Liver (tissue), 9 donors: Measurements from ENCODE around the gene PCDHB5. TPM values are rescaled to one million over a fixed set of nuclear protein-coding genes. Genes with fewer than 3 reads are reported as not detected.
"Not testable (repeated sequence)": the region's sequence is repeated elsewhere in the genome, so short reads cannot be mapped to it uniquely, and the experiment has no call there.

Experiments
- DNase-seq: peaks from one replicate; pipeline ENCODE4 v3.0.0-alpha.2; 2017; ENCODE audit warnings: low spot score
- H3K27ac ChIP-seq, 2 donors: one replicate each; pipeline ENCODE4 v1.7.0; 2013; ENCODE audit warnings: inconsistent platforms in 2 of 2, low read length in 2 of 2, control low read depth in 1 of 2, low read depth in 1 of 2, mild to moderate bottlenecking in 1 of 2
- H3K27me3 ChIP-seq, 4 donors: one replicate each; pipeline versions ENCODE4 v1.6.1 to v1.7.0; 2013; ENCODE audit warnings: low read length in 3 of 4, inconsistent platforms in 1 of 4, mild to moderate bottlenecking in 1 of 4, moderate library complexity in 1 of 4; ENCODE audit not compliant: control insufficient read depth in 4 of 4, insufficient read depth in 4 of 4
- H3K36me3 ChIP-seq, 4 donors: one replicate each; pipeline versions ENCODE4 v1.6.1 to v1.7.0; 2013; ENCODE audit warnings: low read length in 3 of 4, mild to moderate bottlenecking in 3 of 4, low read depth in 1 of 4, moderate library complexity in 1 of 4; ENCODE audit not compliant: control insufficient read depth in 4 of 4, insufficient read depth in 3 of 4
- H3K4me1 ChIP-seq, 4 donors: one replicate each; pipeline versions ENCODE4 v1.6.1 to v1.7.0; 2013; ENCODE audit warnings: low read length in 3 of 4, mild to moderate bottlenecking in 3 of 4, moderate library complexity in 1 of 4; ENCODE audit not compliant: control insufficient read depth in 4 of 4, insufficient read depth in 4 of 4
- H3K4me3 ChIP-seq, 3 donors: one replicate each; pipeline versions ENCODE4 v1.6.1 to v1.7.0; 2013; ENCODE audit warnings: low read length in 3 of 3, control low read depth in 1 of 3, low read depth in 1 of 3, mild to moderate bottlenecking in 1 of 3
- H3K9ac ChIP-seq, 2 donors: one replicate each; pipeline ENCODE4 v1.7.0; 2013; ENCODE audit warnings: low read length in 2 of 2, mild to moderate bottlenecking in 2 of 2, moderate library complexity in 2 of 2, control low read depth in 1 of 2, low read depth in 1 of 2
- H3K9me3 ChIP-seq, 4 donors: one replicate each; pipeline versions ENCODE4 v1.6.1 to v1.7.0; 2013; ENCODE audit warnings: low read length in 3 of 4; ENCODE audit not compliant: control insufficient read depth in 4 of 4
- EGR1 ChIP-seq, 2 donors: IDR thresholded peaks; 2 replicates each; pipeline ENCODE4 v1.6.1; 2016 to 2018; ENCODE audit warnings: antibody characterized with exemption in 2 of 2, low read depth in 2 of 2
- FOXA1 ChIP-seq: IDR thresholded peaks from 2 replicates; pipeline ENCODE4 v1.6.1; 2016; ENCODE audit warnings: antibody characterized with exemption
- FOXA2 ChIP-seq: IDR thresholded peaks from 2 replicates; pipeline ENCODE4 v1.6.1; 2016; ENCODE audit warnings: antibody characterized with exemption
- HNF4A ChIP-seq, 2 donors: conservative IDR thresholded peaks; 2 replicates each; pipeline ENCODE4 v1.6.1; 2016; ENCODE audit warnings: antibody characterized with exemption in 2 of 2, mild to moderate bottlenecking in 2 of 2
- REST ChIP-seq: IDR thresholded peaks from 2 replicates; pipeline ENCODE4 v1.6.1; 2016; ENCODE audit warnings: antibody characterized with exemption, mild to moderate bottlenecking
- SP1 ChIP-seq: IDR thresholded peaks from 2 replicates; pipeline ENCODE4 v1.6.1; 2018; ENCODE audit warnings: antibody characterized with exemption, mild to moderate bottlenecking
- TAF1 ChIP-seq: conservative IDR thresholded peaks from 2 replicates; pipeline ENCODE4 v1.6.1; 2016; ENCODE audit warnings: antibody characterized with exemption, mild to moderate bottlenecking
- YY1 ChIP-seq: IDR thresholded peaks from 2 replicates; pipeline ENCODE4 v1.6.1; 2016; ENCODE audit warnings: antibody characterized with exemption, mild to moderate bottlenecking
- ZBTB33 ChIP-seq: IDR thresholded peaks from 2 replicates; pipeline ENCODE4 v1.6.1; 2016; ENCODE audit warnings: antibody characterized with exemption
- WGBS: extraction: QIAGEN DNeasy Blood & Tissue Kit; methylation state at CpG from one replicate; pipeline ENCODE4 v1.1.7; 2013; 5-methylcytosine and 5-hydroxymethylcytosine counted together
- polyA plus RNA-seq, 2 donors: library from polyadenylated mRNA; stranded (reverse) in 1 of 2; unstranded in 1 of 2; fragments of 200-250 nt in 1 of 2; fragments of >200 nt in 1 of 2; fragmentation: Nextera tagmentation in 1 of 2; extraction: Ambion mirVana in 1 of 2; gene quantifications; one replicate each; pipeline versions ENCODE4 v1.2.1 to v1.2.3, GENCODE V29; 2013 to 2015
- total RNA-seq, 2 donors: library from RNA; depleted of rRNA; stranded (reverse); fragments of >200 nt; gene quantifications; one replicate each; pipeline ENCODE4 v1.2.3, GENCODE V29; 2014
- donor health status: healthy.
- donor health status: healthy.
- donor health status: healthy.
- donor health status: healthy.
- donor health status: healthy.

Gene PCDHB5
- total and polyA plus RNA-seq, 4 donors = 0.17 to 0.42 (median 0.38) TPM

- WGBS = 39% methylated on average over 20 of the region's 20 CpGs
- Histone ChIP-seq H3K27ac (no peak overlapping the region), H3K4me3 (no peak overlapping the region), H3K9ac (no peak overlapping the region), H3K9me3 (peaks cover 10 to 37% (median 15%) of the 10 kb centered on the region in 4 donors), H3K4me1 (no peaks in the 10 kb centered on the region), H3K27me3 (no peaks in the 10 kb centered on the region), H3K36me3 (no peaks in the 10 kb centered on the region)
- TF ChIP-seq FOXA2 (no peak), ZBTB33 (no peak), FOXA1 (no peak), YY1 (no peak), EGR1 (IDR thresholded peaks at IDR 0.05; ENCODE audit: low read depth in 2 of 2) (no peak), TAF1 (no peak), REST (no peak), HNF4A (conservative IDR thresholded peaks at IDR 0.05) (no peak), SP1 (no peak)
- DNase-seq = no peak
Observed at GRCh38 chr5:141101059-141101458, 33.9 kb upstream of the PCDHB5 start.

- not testable (repeated sequence) for H3K9ac ChIP-seq, H3K4me3 ChIP-seq, H3K27ac ChIP-seq, H3K36me3 ChIP-seq, DNase-seq, H3K4me1 ChIP-seq, H3K27me3 ChIP-seq
- 37% methylated on average over 37 of the region's 39 CpGs for WGBS
- H3K9me3 ChIP-seq = peaks cover 10 to 37% (median 15%) of the 10 kb centered on the region in 4 donors
Observed at GRCh38 chr5:141102070-141102469, 32.9 kb upstream of the PCDHB5 start.

- 40% methylated on average over 35 of the region's 38 CpGs for WGBS
- H3K27ac ChIP-seq, H3K4me3 ChIP-seq, H3K4me1 ChIP-seq, H3K36me3 ChIP-seq, H3K9ac ChIP-seq, H3K27me3 ChIP-seq, DNase-seq: not testable (repeated sequence)
- peaks cover 10 to 33% (median 15%) of the 10 kb centered on the region in 4 donors for H3K9me3 ChIP-seq
Observed at GRCh38 chr5:141102471-141102870, 32.5 kb upstream of the PCDHB5 start.
